Prostate gland (tissue), 2 donors: ENCODE results near the gene MMP26. TPM values are rescaled to one million over a fixed set of nuclear protein-coding genes. Genes with fewer than 3 reads are reported as not detected.

Experiments
- DNase-seq: peaks from one replicate; pipeline ENCODE4 v3.0.0-alpha.2; 2019; ENCODE audit warnings: low spot score
- H3K27ac ChIP-seq, 2 donors: fragments of 200-600 bp; sonication (generic); 2 replicates each; pipeline ENCODE4 v1.5.1; 2017 to 2019
- H3K27me3 ChIP-seq: fragments of 200-600 bp; sonication (generic); replicated peaks from 2 replicates; pipeline ENCODE4 v1.5.1; 2019; ENCODE audit not compliant: insufficient read depth
- H3K36me3 ChIP-seq, 2 donors: fragments of 200-600 bp; sonication (generic); 1 replicate in 1 of 2; 2 replicates in 1 of 2; pipeline versions ENCODE4 v1.5.1 to v1.8.1; 2017 to 2019
- H3K4me1 ChIP-seq: fragments of 200-600 bp; sonication (generic); replicated peaks from 2 replicates; pipeline ENCODE4 v1.5.1; 2019
- H3K4me3 ChIP-seq, 2 donors: fragments of 200-600 bp; sonication (generic); 2 replicates each; pipeline ENCODE4 v1.5.1; 2017 to 2019
- H3K9me3 ChIP-seq: fragments of 200-600 bp; sonication (generic); 2 replicates; pipeline ENCODE4 v1.5.1; 2017
- POLR2A ChIP-seq: fragments of 450-650 bp; IDR thresholded peaks from one replicate; pipeline ENCODE4 v1.6.1; 2016; ENCODE audit warnings: antibody characterized with exemption, mild to moderate bottlenecking
- POLR2AphosphoS5 ChIP-seq: sonication (generic); formaldehyde crosslinking; IDR thresholded peaks from one replicate; pipeline ENCODE4 v1.6.1; 2017; ENCODE audit warnings: antibody characterized with exemption
- WGBS: methylation state at CpG from one replicate; pipeline ENCODE4 v1.1.5; 2018; 5-methylcytosine and 5-hydroxymethylcytosine counted together
- intact Hi-C: fragments of 100-400 bp; cut with DNase I; formaldehyde crosslinking; loops from one replicate; pipeline ENCODE4 v1.14.2; 2022
- total RNA-seq, 2 donors: library from RNA; depleted of rRNA; stranded (reverse); fragments of >200 nt; gene quantifications; one replicate each; pipeline ENCODE4 v1.1.0, GENCODE V29; 2016
- TF ChIP-seq, protein P1 (sequence below), 4 experiments: fragments of 200-600 bp in 2 of 4; fragments of 450-650 bp in 2 of 4; sonication (generic) in 2 of 4; IDR thresholded peaks; 1 replicate in 3 of 4; 2 replicates in 1 of 4; pipeline ENCODE4 v1.5.1; 2016 to 2019; ENCODE audit warnings: antibody characterized with exemption in 4 of 4, mild to moderate bottlenecking in 2 of 4, moderate library complexity in 2 of 4

Gene MMP26
- total RNA-seq, 2 donors from 2014 or later = 0.32 TPM; not detected in 1

DNA sequence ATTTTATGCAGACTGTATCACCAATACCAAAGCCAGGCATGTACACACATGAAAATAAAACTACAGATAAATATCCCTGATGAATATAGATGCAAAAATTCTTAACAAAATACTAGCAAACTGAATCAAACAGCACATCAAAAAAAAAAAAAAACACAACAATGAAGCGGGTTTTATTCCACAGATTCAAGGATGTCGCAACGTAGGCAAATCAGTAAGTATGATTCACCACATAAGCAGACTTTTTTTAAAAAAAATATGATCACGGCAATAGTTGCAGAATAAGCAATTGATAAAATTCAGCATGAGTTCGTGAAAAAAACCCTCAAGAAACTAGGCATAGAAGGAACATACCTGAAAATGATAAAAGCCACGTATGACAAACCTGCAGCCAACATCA is 43.9 kb downstream of the MMP26 start:
- intact Hi-C loops = no loop called here
- Histone ChIP-seq H3K36me3 (no peaks in the 10 kb centered on the region), H3K9me3 (no peaks in the 10 kb centered on the region), H3K4me1 (no peaks in the 10 kb centered on the region), H3K27ac (no peak overlapping the region), H3K4me3 (no peak overlapping the region), H3K27me3 (no peaks in the 10 kb centered on the region)
- DNase-seq = no peak
- TF ChIP-seq POLR2AphosphoS5 (no peak), POLR2A (no peak)
- TF ChIP-seq, protein P1, sequence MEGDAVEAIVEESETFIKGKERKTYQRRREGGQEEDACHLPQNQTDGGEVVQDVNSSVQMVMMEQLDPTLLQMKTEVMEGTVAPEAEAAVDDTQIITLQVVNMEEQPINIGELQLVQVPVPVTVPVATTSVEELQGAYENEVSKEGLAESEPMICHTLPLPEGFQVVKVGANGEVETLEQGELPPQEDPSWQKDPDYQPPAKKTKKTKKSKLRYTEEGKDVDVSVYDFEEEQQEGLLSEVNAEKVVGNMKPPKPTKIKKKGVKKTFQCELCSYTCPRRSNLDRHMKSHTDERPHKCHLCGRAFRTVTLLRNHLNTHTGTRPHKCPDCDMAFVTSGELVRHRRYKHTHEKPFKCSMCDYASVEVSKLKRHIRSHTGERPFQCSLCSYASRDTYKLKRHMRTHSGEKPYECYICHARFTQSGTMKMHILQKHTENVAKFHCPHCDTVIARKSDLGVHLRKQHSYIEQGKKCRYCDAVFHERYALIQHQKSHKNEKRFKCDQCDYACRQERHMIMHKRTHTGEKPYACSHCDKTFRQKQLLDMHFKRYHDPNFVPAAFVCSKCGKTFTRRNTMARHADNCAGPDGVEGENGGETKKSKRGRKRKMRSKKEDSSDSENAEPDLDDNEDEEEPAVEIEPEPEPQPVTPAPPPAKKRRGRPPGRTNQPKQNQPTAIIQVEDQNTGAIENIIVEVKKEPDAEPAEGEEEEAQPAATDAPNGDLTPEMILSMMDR (IDR thresholded peaks at IDR 0.05) = no peak
- 88% methylated on average over 6 of the region's 6 CpGs for WGBS

DNA sequence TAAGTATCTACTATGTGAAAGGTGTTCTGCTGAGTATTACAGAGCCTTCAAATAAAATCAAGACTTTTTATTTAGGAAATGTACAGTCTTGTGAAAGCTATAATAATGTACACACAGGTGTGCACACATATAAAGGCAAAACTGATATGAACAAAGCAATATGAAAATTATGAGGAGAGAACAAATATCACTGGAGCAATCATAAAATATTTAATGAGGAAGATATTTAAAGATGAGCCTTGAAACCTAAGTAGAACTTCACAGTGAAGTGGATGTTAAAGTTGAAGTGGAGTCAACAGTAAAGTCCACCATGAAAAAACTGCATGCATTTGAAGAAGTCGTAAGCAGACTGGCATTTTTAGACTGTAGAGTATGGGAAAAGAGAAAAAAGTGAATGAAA is 46.6 kb downstream of the MMP26 start:
- intact Hi-C loops = no loop called here
- Histone ChIP-seq H3K36me3 (no peaks in the 10 kb centered on the region), H3K4me3 (no peak overlapping the region), H3K9me3 (no peaks in the 10 kb centered on the region), H3K27ac (no peak overlapping the region), H3K4me1 (no peaks in the 10 kb centered on the region), H3K27me3 (no peaks in the 10 kb centered on the region)
- no peak for DNase-seq
- TF ChIP-seq, protein P1 (IDR thresholded peaks at IDR 0.05) = no peak
- TF ChIP-seq POLR2AphosphoS5 = peak; percentile 50
- 46% methylated on average over 1 of the region's 1 CpG for WGBS

Other genes starting within 250 kb of the MMP26 start
- gene OR52K1, start 222.1 kb upstream of the MMP26 start, total RNA-seq = not detected
- not detected for gene OR52M1, start 159.6 kb upstream of the MMP26 start, total RNA-seq
- not detected for gene OR52I2, start 123.0 kb upstream of the MMP26 start, total RNA-seq
- gene OR52I1, start 110.7 kb upstream of the MMP26 start, total RNA-seq = not detected
- 10 to 100 TPM; 29.1 to 36.3 TPM for gene TRIM68, start 96.6 kb upstream of the MMP26 start, total RNA-seq
- gene OR51D1, start 67.3 kb upstream of the MMP26 start, total RNA-seq = not detected
- 10 to 100 TPM in 1 of 2 donors, 1 to 10 TPM in 1; 4.4 to 36.0 TPM for gene OR51E1, start 60.8 kb upstream of the MMP26 start, total RNA-seq
- 100 to 1,000 TPM in 1 of 2 donors, 10 to 100 TPM in 1; 10.6 to 100 TPM for gene OR51E2, start 6.9 kb upstream of the MMP26 start, total RNA-seq
- not detected for gene OR51F1, start 65.2 kb downstream of the MMP26 start, total RNA-seq
- gene OR52R1, start 99.6 kb downstream of the MMP26 start, total RNA-seq = not detected
- gene OR51F2, start 116.5 kb downstream of the MMP26 start, total RNA-seq = not detected
- not detected for gene OR51S1, start 144.4 kb downstream of the MMP26 start, total RNA-seq
- gene OR51T1, start 177.1 kb downstream of the MMP26 start, total RNA-seq = not detected
- not detected for gene OR51A7, start 199.0 kb downstream of the MMP26 start, total RNA-seq
- not detected for gene OR51G2, start 214.6 kb downstream of the MMP26 start, total RNA-seq
- not detected for gene OR51G1, start 219.6 kb downstream of the MMP26 start, total RNA-seq
- gene OR51A4, start 242.8 kb downstream of the MMP26 start, total RNA-seq = not detected